ENCODE results near the gene TMTC1.

The TMTC1 gene

GRCh38 chr12:29653286-29653685 lies 130.5 kb downstream of the TMTC1 start:
- no peak for TF ChIP-seq CEBPB (IDR thresholded peaks at IDR 0.05)
- no peak for TF ChIP-seq ZBTB7A (IDR thresholded peaks at IDR 0.05; ENCODE audit: low read depth)
- TF ChIP-seq RAD21 (IDR thresholded peaks at IDR 0.05; ENCODE audit: low read depth): no peak
- TF ChIP-seq YY1 (IDR thresholded peaks at IDR 0.05; ENCODE audit: low read depth): no peak
- no peak for TF ChIP-seq FOXM1 (IDR thresholded peaks at IDR 0.05; ENCODE audit: borderline replicate concordance, low read depth)
- no peak for TF ChIP-seq EGR1 (IDR thresholded peaks at IDR 0.05)
- no peak for TF ChIP-seq CREB1 (IDR thresholded peaks at IDR 0.05; ENCODE audit: low read depth)
- TF ChIP-seq TAF1 (IDR thresholded peaks at IDR 0.05; ENCODE audit: low read depth): no peak
- TF ChIP-seq TEAD4 (IDR thresholded peaks at IDR 0.05): no peak
- TF ChIP-seq REST (IDR thresholded peaks at IDR 0.05; ENCODE audit: low read depth): no peak
- TF ChIP-seq EP300 (IDR thresholded peaks at IDR 0.05; ENCODE audit: borderline replicate concordance): no peak
- TF ChIP-seq MAX (IDR thresholded peaks at IDR 0.05): no peak
- no peak for TF ChIP-seq NFIC (IDR thresholded peaks at IDR 0.05)
- TF ChIP-seq USF1 (IDR thresholded peaks at IDR 0.05): no peak
- no peak for TF ChIP-seq TCF12 (IDR thresholded peaks at IDR 0.05; ENCODE audit: low read depth)

GRCh38 chr12:29650371-29650770 lies 133.4 kb downstream of the TMTC1 start:
- TF ChIP-seq NFIC (IDR thresholded peaks at IDR 0.05) (no peak), TAF1 (IDR thresholded peaks at IDR 0.05; ENCODE audit: low read depth) (no peak), USF1 (IDR thresholded peaks at IDR 0.05) (no peak), ZBTB7A (IDR thresholded peaks at IDR 0.05; ENCODE audit: low read depth) (no peak), EP300 (IDR thresholded peaks at IDR 0.05; ENCODE audit: borderline replicate concordance) (no peak), TEAD4 (IDR thresholded peaks at IDR 0.05) (no peak)

- no peak for TF ChIP-seq CREB1 (IDR thresholded peaks at IDR 0.05; ENCODE audit: low read depth)
- no peak for TF ChIP-seq MAX (IDR thresholded peaks at IDR 0.05)
- TF ChIP-seq CEBPB (IDR thresholded peaks at IDR 0.05): no peak
- TF ChIP-seq EP300 (IDR thresholded peaks at IDR 0.05; ENCODE audit: borderline replicate concordance): no peak
Measured at GRCh38 chr12:29649722-29650121, 134.0 kb downstream of the TMTC1 start.

- TF ChIP-seq USF1 (IDR thresholded peaks at IDR 0.05) (no peak), YY1 (IDR thresholded peaks at IDR 0.05; ENCODE audit: low read depth) (no peak), CEBPB (IDR thresholded peaks at IDR 0.05) (no peak), TAF1 (IDR thresholded peaks at IDR 0.05; ENCODE audit: low read depth) (no peak), FOXM1 (IDR thresholded peaks at IDR 0.05; ENCODE audit: borderline replicate concordance, low read depth) (no peak), REST (IDR thresholded peaks at IDR 0.05; ENCODE audit: low read depth) (no peak), MAX (IDR thresholded peaks at IDR 0.05) (no peak), TCF12 (IDR thresholded peaks at IDR 0.05; ENCODE audit: low read depth) (no peak), CREB1 (IDR thresholded peaks at IDR 0.05; ENCODE audit: low read depth) (no peak), ZBTB7A (IDR thresholded peaks at IDR 0.05; ENCODE audit: low read depth) (no peak), TEAD4 (IDR thresholded peaks at IDR 0.05) (no peak), RAD21 (IDR thresholded peaks at IDR 0.05; ENCODE audit: low read depth) (no peak), EGR1 (IDR thresholded peaks at IDR 0.05) (no peak)
Measured at GRCh38 chr12:29644536-29645162, 139.1 kb downstream of the TMTC1 start.

- TF ChIP-seq YY1 (IDR thresholded peaks at IDR 0.05; ENCODE audit: low read depth) (no peak), CREB1 (IDR thresholded peaks at IDR 0.05; ENCODE audit: low read depth) (no peak), FOXM1 (IDR thresholded peaks at IDR 0.05; ENCODE audit: borderline replicate concordance, low read depth) (no peak), MAX (IDR thresholded peaks at IDR 0.05) (no peak), REST (IDR thresholded peaks at IDR 0.05; ENCODE audit: low read depth) (no peak), TCF12 (IDR thresholded peaks at IDR 0.05; ENCODE audit: low read depth) (no peak), ZBTB7A (IDR thresholded peaks at IDR 0.05; ENCODE audit: low read depth) (no peak), EP300 (IDR thresholded peaks at IDR 0.05; ENCODE audit: borderline replicate concordance) (no peak), TAF1 (IDR thresholded peaks at IDR 0.05; ENCODE audit: low read depth) (no peak), EGR1 (IDR thresholded peaks at IDR 0.05) (no peak), RAD21 (IDR thresholded peaks at IDR 0.05; ENCODE audit: low read depth) (no peak), USF1 (IDR thresholded peaks at IDR 0.05) (no peak), TEAD4 (IDR thresholded peaks at IDR 0.05) (no peak)
Measured at GRCh38 chr12:29640589-29641345, 143.0 kb downstream of the TMTC1 start.
